K562 (cell line): ENCODE data around the gene ZNF35. TPM values are rescaled to one million over a fixed set of nuclear protein-coding genes. Genes with fewer than 3 reads are reported as not detected.

Source experiments
- C11orf30 ChIP-seq: fragments of 450-650 bp; IDR thresholded peaks from 2 replicates; pipeline ENCODE4 v1.6.1; 2016; ENCODE audit warnings: low read depth, mild to moderate bottlenecking
- CBX2 ChIP-seq: fragments of 200-600 bp; sonication (generic); IDR thresholded peaks from one replicate; pipeline ENCODE4 v1.6.1; 2012; ENCODE audit warnings: mild to moderate bottlenecking, low read length, inconsistent platforms; ENCODE audit not compliant: insufficient read depth, poor library complexity, severe bottlenecking
- CHD2 ChIP-seq: IDR thresholded peaks from 2 replicates; pipeline ENCODE4 v1.6.1; 2011; ENCODE audit warnings: low read depth, low read length
- E2F3 ChIP-seq: fragments of 250-450 bp; sonication (Bioruptor Pico); IDR thresholded peaks from 2 replicates; pipeline ENCODE4 v1.4.0; 2020; ENCODE audit warnings: mild to moderate bottlenecking
- ELF1 ChIP-seq: fragments of 200-800 bp; sonication (Bioruptor generic); IDR thresholded peaks from 2 replicates; pipeline ENCODE4 v1.6.1; 2016; ENCODE audit warnings: missing genetic modification characterization, missing compliant biosample characterization
- ELF2 ChIP-seq: fragments of 250-450 bp; sonication (Bioruptor Pico); IDR thresholded peaks from 2 replicates; pipeline ENCODE4 v1.5.0; 2021; ENCODE audit warnings: mild to moderate bottlenecking
- GABPA ChIP-seq: fragments of 200-800 bp; sonication (Bioruptor generic); conservative IDR thresholded peaks from 2 replicates; pipeline ENCODE4 v1.6.1; 2016; ENCODE audit warnings: low read depth, missing genetic modification characterization, missing compliant biosample characterization
- HOXB6 ChIP-seq: fragments of 250-450 bp; sonication (Bioruptor Pico); IDR thresholded peaks from 2 replicates; pipeline ENCODE4 v1.5.1; 2022; ENCODE audit warnings: mild to moderate bottlenecking, borderline replicate concordance
- MTF1 ChIP-seq: fragments of 250-450 bp; sonication (Bioruptor Pico); IDR thresholded peaks from 2 replicates; pipeline ENCODE4 v1.9.0; 2021; ENCODE audit warnings: moderate library complexity, mild to moderate bottlenecking, inconsistent platforms, borderline replicate concordance
- NCOA1 ChIP-seq: fragments of 450-650 bp; IDR thresholded peaks from 2 replicates; pipeline ENCODE4 v1.6.1; 2016; ENCODE audit warnings: low read depth
- NFIC ChIP-seq: fragments of 450-650 bp; IDR thresholded peaks from 2 replicates; pipeline ENCODE4 v1.6.1; 2017; ENCODE audit warnings: mild to moderate bottlenecking, inconsistent platforms
- NFXL1 ChIP-seq: fragments of 450-650 bp; formaldehyde crosslinking; IDR thresholded peaks from 2 replicates; pipeline ENCODE4 v1.4.0; 2021; ENCODE audit warnings: mild to moderate bottlenecking
- NR2C1 ChIP-seq, 2 experiments: fragments of 450-650 bp; IDR thresholded peaks; 2 replicates each; pipeline ENCODE4 v1.6.1; 2017; ENCODE audit warnings: mild to moderate bottlenecking in 2 of 2, antibody characterized with exemption in 1 of 2, inconsistent platforms in 1 of 2, missing compliant biosample characterization in 1 of 2, missing genetic modification characterization in 1 of 2
- PURB ChIP-seq: sonication (generic); formaldehyde crosslinking; IDR thresholded peaks from 2 replicates; pipeline ENCODE4 v1.9.0; 2021; ENCODE audit warnings: low read depth, mild to moderate bottlenecking, missing genetic modification reagents
- RAD21 ChIP-seq, 2 experiments: fragments of 250-450 bp in 1 of 2; fragments of 450-650 bp in 1 of 2; sonication (Bioruptor Pico) in 1 of 2; formaldehyde crosslinking in 1 of 2; IDR thresholded peaks in 1 of 2; conservative IDR thresholded peaks in 1 of 2; 2 replicates each; pipeline versions ENCODE4 v1.4.0 to v1.8.0; 2020 to 2022; ENCODE audit warnings: mild to moderate bottlenecking in 2 of 2, moderate library complexity in 1 of 2
- RBFOX2 ChIP-seq: fragments of 200-400 bp; formaldehyde crosslinking; IDR thresholded peaks from 2 replicates; pipeline ENCODE4 v1.6.1; 2017; ENCODE audit warnings: low read depth, mild to moderate bottlenecking, low read length, moderate library complexity
- RFX7 ChIP-seq: fragments of 250-450 bp; sonication (Bioruptor Pico); IDR thresholded peaks from 2 replicates; pipeline ENCODE4 v1.5.1; 2021; ENCODE audit warnings: mild to moderate bottlenecking
- SAFB ChIP-seq: fragments of 200-400 bp; formaldehyde crosslinking; IDR thresholded peaks from 2 replicates; pipeline ENCODE4 v1.6.1; 2017; ENCODE audit warnings: low read depth, low read length, borderline replicate concordance
- SIRT6 ChIP-seq: IDR thresholded peaks from one replicate; pipeline ENCODE4 v1.6.1; 2012; ENCODE audit warnings: low read depth, mild to moderate bottlenecking, control low read depth, inconsistent platforms, low read length, moderate library complexity
- SP2 ChIP-seq: IDR thresholded peaks from 2 replicates; pipeline ENCODE4 v1.6.1; 2011; ENCODE audit warnings: mild to moderate bottlenecking, low read depth, low read length, moderate library complexity; ENCODE audit not compliant: poor library complexity, severe bottlenecking; ENCODE audit errors: extremely low read depth
- STAG1 ChIP-seq: sonication (generic); formaldehyde crosslinking; IDR thresholded peaks from 2 replicates; pipeline ENCODE4 v1.5.0; 2020; ENCODE audit warnings: missing genetic modification reagents, borderline replicate concordance
- TSC22D4 ChIP-seq: fragments of 450-650 bp; IDR thresholded peaks from 2 replicates; pipeline ENCODE4 v1.6.1; 2016; ENCODE audit warnings: missing genetic modification characterization, missing biosample characterization, control low read depth
- ZC3H4 ChIP-seq: sonication (generic); formaldehyde crosslinking; IDR thresholded peaks from 2 replicates; pipeline ENCODE4 v1.9.0; 2021; ENCODE audit warnings: missing genetic modification reagents, borderline replicate concordance
- ZNF12 ChIP-seq: sonication (generic); formaldehyde crosslinking; IDR thresholded peaks from 2 replicates; pipeline ENCODE4 v1.4.0; 2020; ENCODE audit warnings: mild to moderate bottlenecking, missing genetic modification reagents
- ZNF239 ChIP-seq: fragments of 250-450 bp; sonication (Bioruptor Pico); IDR thresholded peaks from 2 replicates; pipeline ENCODE4 v1.4.0; 2020; ENCODE audit warnings: mild to moderate bottlenecking
- ZNF324 ChIP-seq: fragments of 250-450 bp; sonication (Bioruptor Pico); IDR thresholded peaks from 2 replicates; pipeline ENCODE4 v1.4.0; 2020; ENCODE audit warnings: mild to moderate bottlenecking
- polyA plus RNA-seq, 8 experiments: library from polyadenylated mRNA; depleted of rRNA in 4 of 8; stranded (reverse) in 5 of 8; unstranded in 3 of 8; fragments of >200 nt; fragmentation: Nextera tagmentation in 2 of 8; fragmentation: Illumina TruSeq in 1 of 8; extraction: Ambion mirVana in 2 of 8; extraction: Trizol in 1 of 8; gene quantifications; 2 replicates each; pipeline versions ENCODE4 v1.2.1 to v1.2.3, GENCODE V29; 2011 to 2014; ENCODE audit warnings: inconsistent platforms in 1 of 8, missing spikeins in 1 of 8
- total RNA-seq, 7 experiments: library from RNA; depleted of rRNA in 6 of 7; stranded (reverse); fragments of >200 nt in 6 of 7; fragmentation: Illumina TruSeq in 2 of 7; extraction: Trizol in 2 of 7; gene quantifications; 2 replicates each; pipeline versions ENCODE4 v1.2.1 to v1.2.3, GENCODE V29; 2011 to 2021; ENCODE audit warnings: low replicate concordance in 1 of 7
- TF ChIP-seq, protein P1 (sequence below): fragments of 450-650 bp; IDR thresholded peaks from 2 replicates; pipeline ENCODE4 v1.6.1; 2014; ENCODE audit warnings: low read depth, mild to moderate bottlenecking, moderate library complexity, borderline replicate concordance
- TF ChIP-seq, protein P2 (sequence below): sonication (generic); formaldehyde crosslinking; IDR thresholded peaks from 2 replicates; pipeline ENCODE4 v1.8.0; 2023; ENCODE audit warnings: mild to moderate bottlenecking, missing genetic modification reagents

ZNF35 gene
- total and polyA plus RNA-seq, 9 of the 15 experiments (the other 6 are each of a cell fraction or from before 2014, with no cell fraction given): 8.0 to 18.2 (median 14.8) TPM

DNA sequence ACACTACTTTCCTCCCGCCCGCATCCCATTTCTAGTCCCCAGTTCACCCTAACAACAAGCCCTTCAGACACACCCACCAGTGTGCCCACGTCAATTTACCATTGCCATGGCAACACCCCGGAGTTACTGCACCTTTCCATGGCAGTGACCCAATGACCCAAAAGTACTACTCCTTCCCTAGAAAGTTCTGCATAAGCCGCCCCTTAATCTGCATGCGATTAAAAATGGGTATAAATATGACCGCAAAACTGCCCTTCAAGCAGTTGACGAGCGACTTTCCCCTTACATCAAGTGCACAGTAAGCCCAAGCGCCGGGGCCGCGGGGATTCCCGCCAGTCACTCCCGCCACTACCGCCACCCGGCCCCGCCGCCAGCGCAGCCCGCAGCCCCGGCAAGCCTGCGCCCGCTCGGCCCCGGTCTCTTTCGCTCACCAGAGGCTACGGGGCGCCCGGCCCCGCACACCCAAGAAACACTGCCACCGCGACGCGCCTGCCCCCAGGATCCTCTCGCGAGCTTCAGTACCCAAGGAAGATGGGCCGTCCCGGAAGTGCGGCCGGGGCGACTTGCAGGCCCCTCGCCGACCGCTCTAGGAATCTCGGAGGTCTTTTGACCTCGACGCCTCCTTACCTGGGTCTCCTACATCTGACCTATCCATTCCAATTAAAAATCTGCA, 36.7 kb downstream of the ZNF35 start (continued):
- TF ChIP-seq, protein P1, sequence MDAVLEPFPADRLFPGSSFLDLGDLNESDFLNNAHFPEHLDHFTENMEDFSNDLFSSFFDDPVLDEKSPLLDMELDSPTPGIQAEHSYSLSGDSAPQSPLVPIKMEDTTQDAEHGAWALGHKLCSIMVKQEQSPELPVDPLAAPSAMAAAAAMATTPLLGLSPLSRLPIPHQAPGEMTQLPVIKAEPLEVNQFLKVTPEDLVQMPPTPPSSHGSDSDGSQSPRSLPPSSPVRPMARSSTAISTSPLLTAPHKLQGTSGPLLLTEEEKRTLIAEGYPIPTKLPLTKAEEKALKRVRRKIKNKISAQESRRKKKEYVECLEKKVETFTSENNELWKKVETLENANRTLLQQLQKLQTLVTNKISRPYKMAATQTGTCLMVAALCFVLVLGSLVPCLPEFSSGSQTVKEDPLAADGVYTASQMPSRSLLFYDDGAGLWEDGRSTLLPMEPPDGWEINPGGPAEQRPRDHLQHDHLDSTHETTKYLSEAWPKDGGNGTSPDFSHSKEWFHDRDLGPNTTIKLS: peak; percentile 60; the same call in 1 of the 2 replicates
- no peak for TF ChIP-seq HOXB6 (CRISPR knock-in tag)
- TF ChIP-seq C11orf30: no peak
- TF ChIP-seq SP2: peak; percentile 80
- TF ChIP-seq, protein P2, sequence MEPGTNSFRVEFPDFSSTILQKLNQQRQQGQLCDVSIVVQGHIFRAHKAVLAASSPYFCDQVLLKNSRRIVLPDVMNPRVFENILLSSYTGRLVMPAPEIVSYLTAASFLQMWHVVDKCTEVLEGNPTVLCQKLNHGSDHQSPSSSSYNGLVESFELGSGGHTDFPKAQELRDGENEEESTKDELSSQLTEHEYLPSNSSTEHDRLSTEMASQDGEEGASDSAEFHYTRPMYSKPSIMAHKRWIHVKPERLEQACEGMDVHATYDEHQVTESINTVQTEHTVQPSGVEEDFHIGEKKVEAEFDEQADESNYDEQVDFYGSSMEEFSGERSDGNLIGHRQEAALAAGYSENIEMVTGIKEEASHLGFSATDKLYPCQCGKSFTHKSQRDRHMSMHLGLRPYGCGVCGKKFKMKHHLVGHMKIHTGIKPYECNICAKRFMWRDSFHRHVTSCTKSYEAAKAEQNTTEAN (CRISPR knock-in tag): no peak
- no peak for TF ChIP-seq CBX2
- TF ChIP-seq ELF1 (tag): peak; percentile 73
- TF ChIP-seq RAD21 (CRISPR knock-in tag; conservative IDR thresholded peaks at IDR 0.05 in 1 of 2, IDR thresholded peaks at IDR 0.05 in 1 of 2): no peak
- no peak for TF ChIP-seq NR2C1 (IDR thresholded peaks at IDR 0.05)
- TF ChIP-seq NR2C1 (tag; IDR thresholded peaks at IDR 0.05): no peak
- TF ChIP-seq SAFB: no peak
- peak; percentile 86 for TF ChIP-seq CHD2
- TF ChIP-seq GABPA: peak; percentile 75
- no peak for TF ChIP-seq TSC22D4 (tag)
- no peak for TF ChIP-seq NFIC
- TF ChIP-seq NCOA1: no peak
- 0 out of 2 replicates have a peak, but pooled peaks have one; percentile 35 for TF ChIP-seq ELF2
- no peak for TF ChIP-seq ZNF324 (CRISPR knock-in tag)
- TF ChIP-seq NFXL1 (CRISPR knock-in tag): no peak
- TF ChIP-seq ZC3H4 (CRISPR knock-in tag): no peak
- no peak for TF ChIP-seq PURB (CRISPR knock-in tag)
- no peak for TF ChIP-seq ZNF239 (CRISPR knock-in tag)
- no peak for TF ChIP-seq RFX7 (CRISPR knock-in tag)
- 0 out of 2 replicates have a peak, but pooled peaks have one; percentile 19 for TF ChIP-seq E2F3 (CRISPR knock-in tag)
- no peak for TF ChIP-seq ZNF12 (CRISPR knock-in tag)
- no peak for TF ChIP-seq STAG1 (CRISPR knock-in tag)
- TF ChIP-seq SIRT6: no peak
- TF ChIP-seq RBFOX2: peak; percentile 72
- TF ChIP-seq MTF1 (CRISPR knock-in tag): no peak
